Neural cell (in vitro differentiated cells): ENCODE results near the gene PARD3B. TPM values are rescaled to one million over a fixed set of nuclear protein-coding genes. Genes with fewer than 3 reads are reported as not detected.

ENCODE experiments used
- H2AFZ ChIP-seq: fragments of 200-600, 300-800 bp; sonication (generic), shearing (Covaris generic); 2 replicates; pipeline ENCODE4 v1.6.0; 2014; ENCODE audit warnings: low read depth, mild to moderate bottlenecking, antibody characterized with exemption, low read length, moderate library complexity
- H3F3A ChIP-seq: fragments of 200-600 bp; shearing (Covaris generic); 2 replicates; pipeline ENCODE4 v1.6.1; 2016; ENCODE audit warnings: mild to moderate bottlenecking, moderate library complexity, mixed read lengths, antibody characterized with exemption, low read length; ENCODE audit not compliant: insufficient read depth, poor library complexity, severe bottlenecking
- H3K27ac ChIP-seq: fragments of 200-600, 300-800 bp; sonication (generic), shearing (Covaris generic); 2 replicates; pipeline ENCODE4 v1.5.1; 2014; ENCODE audit warnings: mild to moderate bottlenecking, low read length, moderate library complexity
- H3K27me3 ChIP-seq: fragments of 300-800, 200-600 bp; sonication (generic), shearing (Covaris generic); 2 replicates; pipeline ENCODE4 v1.6.0; 2014; ENCODE audit warnings: mild to moderate bottlenecking, low read depth, low read length, moderate library complexity; ENCODE audit not compliant: insufficient read depth
- H3K36me3 ChIP-seq: fragments of 300-800, 200-600 bp; sonication (generic), shearing (Covaris generic); 2 replicates; pipeline ENCODE4 v1.5.1; 2014; ENCODE audit warnings: mild to moderate bottlenecking, antibody characterized with exemption, low read length, moderate library complexity; ENCODE audit not compliant: insufficient read depth
- H3K4me2 ChIP-seq: fragments of 300-800, 200-600 bp; sonication (generic), shearing (Covaris generic); 2 replicates; pipeline ENCODE4 v1.6.0; 2014; ENCODE audit warnings: mild to moderate bottlenecking, low read length
- H3K4me3 ChIP-seq: fragments of 300-800, 200-600 bp; sonication (generic), shearing (Covaris generic); 2 replicates; pipeline ENCODE4 v1.5.1; 2014; ENCODE audit warnings: mild to moderate bottlenecking, low read length, moderate library complexity
- H3K79me2 ChIP-seq: fragments of 200-600 bp; shearing (Covaris generic); replicated peaks from 2 replicates; pipeline ENCODE4 v1.6.0; 2014; ENCODE audit warnings: mild to moderate bottlenecking, low read length, moderate library complexity; ENCODE audit not compliant: insufficient read depth
- H3K9ac ChIP-seq: fragments of 300-800, 200-600 bp; sonication (generic), shearing (Covaris generic); 2 replicates; pipeline ENCODE4 v1.6.1; 2016; ENCODE audit warnings: mild to moderate bottlenecking, low read length, mixed read lengths
- H3K9me2 ChIP-seq: fragments of 200-600 bp; shearing (Covaris generic); 2 replicates; pipeline ENCODE4 v1.6.1; 2016; ENCODE audit warnings: mild to moderate bottlenecking, low read length, mixed read lengths; ENCODE audit not compliant: insufficient read depth
- H3K9me3 ChIP-seq: fragments of 200-600, 300-800 bp; sonication (generic), shearing (Covaris generic); 2 replicates; pipeline ENCODE4 v1.6.1; 2016; ENCODE audit warnings: mild to moderate bottlenecking, mixed run types, low read length, moderate library complexity, mixed read lengths
- H4K20me1 ChIP-seq: fragments of 200-600 bp; shearing (Covaris generic); 2 replicates; pipeline ENCODE4 v1.6.1; 2016; ENCODE audit warnings: mild to moderate bottlenecking, mixed run types; ENCODE audit not compliant: insufficient read depth
- CTCF ChIP-seq: fragments of 450-650 bp; IDR thresholded peaks from 2 replicates; pipeline ENCODE4 v1.5.1; 2014; ENCODE audit warnings: antibody characterized with exemption, mild to moderate bottlenecking, moderate library complexity; ENCODE audit not compliant: poor library complexity, severe bottlenecking
- EP300 ChIP-seq: fragments of 450-650 bp; conservative IDR thresholded peaks from 2 replicates; pipeline ENCODE4 v1.6.1; 2014; ENCODE audit warnings: antibody characterized with exemption, mild to moderate bottlenecking, moderate library complexity; ENCODE audit not compliant: poor library complexity, severe bottlenecking
- EZH2 ChIP-seq: fragments of 200-600, 300-800 bp; shearing (Covaris generic), sonication (generic); IDR thresholded peaks from 2 replicates; pipeline ENCODE4 v1.6.1; 2014; ENCODE audit warnings: antibody characterized with exemption, low read length, borderline replicate concordance, mild to moderate bottlenecking; ENCODE audit not compliant: insufficient read depth, poor library complexity, severe bottlenecking
- MXI1 ChIP-seq: fragments of 450-650 bp; conservative IDR thresholded peaks from 2 replicates; pipeline ENCODE4 v1.6.1; 2014; ENCODE audit warnings: antibody characterized with exemption, mild to moderate bottlenecking; ENCODE audit not compliant: poor library complexity, severe bottlenecking
- POLR2AphosphoS5 ChIP-seq: IDR thresholded peaks from 2 replicates; pipeline ENCODE4 v1.6.1; 2012
- RAD21 ChIP-seq: fragments of 450-650 bp; conservative IDR thresholded peaks from 2 replicates; pipeline ENCODE4 v1.6.1; 2014; ENCODE audit warnings: antibody characterized with exemption, mild to moderate bottlenecking, moderate library complexity
- REST ChIP-seq: IDR thresholded peaks from 2 replicates; pipeline ENCODE4 v1.6.1; 2012; ENCODE audit warnings: borderline replicate concordance
- SMC3 ChIP-seq: fragments of 450-650 bp; conservative IDR thresholded peaks from 2 replicates; pipeline ENCODE4 v1.6.1; 2014; ENCODE audit warnings: antibody characterized with exemption, mild to moderate bottlenecking, moderate library complexity; ENCODE audit not compliant: poor library complexity
- TAF1 ChIP-seq: IDR thresholded peaks from 2 replicates; pipeline ENCODE4 v1.6.1; 2012; ENCODE audit warnings: low read depth
- polyA plus RNA-seq: library from polyadenylated mRNA; depleted of rRNA; stranded (reverse); fragments of >200 nt; gene quantifications from 2 replicates; pipeline ENCODE4 v1.2.3, GENCODE V29; 2014

Gene PARD3B
- polyA plus RNA-seq, 1 donor from 2014 or later = 0.54 TPM

DNA sequence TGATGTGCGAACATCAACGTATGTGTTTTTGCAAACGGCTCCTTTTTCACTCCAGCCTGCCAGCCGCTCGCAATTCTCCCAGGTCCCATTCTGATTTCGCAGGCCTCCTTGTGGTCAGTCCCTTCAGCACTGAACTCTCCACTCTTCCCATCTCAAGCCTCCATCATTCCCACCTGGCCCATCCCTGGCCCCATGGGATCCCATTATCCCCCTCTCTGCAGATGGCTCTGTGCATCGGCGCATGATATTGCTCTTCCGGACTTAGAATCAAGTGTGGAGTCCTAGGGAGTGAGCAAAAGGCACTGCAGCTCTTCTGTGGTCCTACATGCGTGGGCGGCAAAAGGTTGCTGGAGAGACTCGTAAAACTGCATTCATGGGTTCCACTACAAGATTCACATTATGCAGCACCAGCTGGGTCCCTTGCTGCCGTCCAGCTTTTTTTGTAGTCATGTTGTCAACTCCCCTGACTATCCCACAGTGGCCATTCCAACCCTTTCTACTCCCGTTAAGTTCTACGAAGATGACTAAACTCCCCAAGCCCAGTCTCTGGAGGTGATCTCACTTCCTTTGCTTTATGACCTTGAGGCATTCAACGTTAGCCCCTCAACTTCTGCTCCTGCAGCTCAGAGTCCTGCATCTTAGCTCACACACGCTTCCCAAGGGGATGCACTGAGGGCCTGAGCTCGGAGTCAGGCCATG, 1011.7 kb downstream of the PARD3B start:
- no peaks in the 10 kb centered on the region for H3K9me2 ChIP-seq
- no peaks in the 10 kb centered on the region for H3K27me3 ChIP-seq
- no peak overlapping the region for H3K4me2 ChIP-seq
- H3K4me3 ChIP-seq = no peak overlapping the region
- no peak overlapping the region for H3K27ac ChIP-seq
- no peaks in the 10 kb centered on the region for H3K9me3 ChIP-seq
- H3K79me2 ChIP-seq = no peaks in the 10 kb centered on the region
- no peak overlapping the region for H2AFZ ChIP-seq
- H3K9ac ChIP-seq = no peak overlapping the region
- no peaks in the 10 kb centered on the region for H4K20me1 ChIP-seq
- no peaks in the 10 kb centered on the region for H3F3A ChIP-seq
- TF ChIP-seq RAD21 (no peak), SMC3 (no peak), EZH2 (no peak), POLR2AphosphoS5 (no peak), CTCF (no peak), MXI1 (no peak)
- no peaks in the 10 kb centered on the region for H3K36me3 ChIP-seq

DNA sequence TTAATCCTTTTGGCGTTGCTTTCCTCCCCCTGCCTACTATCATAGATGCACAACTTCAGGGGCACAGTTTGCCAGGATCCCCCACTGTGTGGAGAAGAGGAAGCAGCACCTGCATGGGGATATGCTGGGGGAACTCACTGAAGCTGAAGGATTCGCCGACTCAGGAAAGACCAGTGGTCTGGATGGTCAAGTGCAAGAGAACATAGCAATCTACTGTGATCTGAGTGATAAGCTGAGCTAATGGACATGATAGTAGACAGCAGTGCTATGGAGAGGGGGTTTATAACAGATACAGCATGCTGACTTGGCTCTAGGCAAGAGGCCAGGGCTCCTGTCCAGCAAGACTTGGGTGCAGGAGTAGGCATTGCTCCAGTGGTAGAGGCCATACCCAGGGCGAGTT, 1012.6 kb downstream of the PARD3B start:
- Histone ChIP-seq H3K79me2 (no peaks in the 10 kb centered on the region), H3K4me3 (no peak overlapping the region), H3K4me2 (no peak overlapping the region), H3K9me3 (no peaks in the 10 kb centered on the region), H3F3A (no peaks in the 10 kb centered on the region), H3K9ac (no peak overlapping the region), H3K27ac (no peak overlapping the region), H4K20me1 (no peaks in the 10 kb centered on the region), H3K27me3 (no peaks in the 10 kb centered on the region), H3K36me3 (no peaks in the 10 kb centered on the region), H3K9me2 (no peaks in the 10 kb centered on the region), H2AFZ (no peak overlapping the region)
- TF ChIP-seq EP300 (no peak), REST (no peak), CTCF (no peak), TAF1 (no peak), POLR2AphosphoS5 (no peak), MXI1 (no peak)
